Aorta (tissue), 5 donors: ENCODE results near the gene ITFG2. TPM values are rescaled to one million over a fixed set of nuclear protein-coding genes. Genes with fewer than 3 reads are reported as not detected.

Experiments used
- ATAC-seq: fragments of 200-7000 bp; cut with Tn5 transposase; one replicate; pipeline ENCODE4 v1.9.1; 2022; ENCODE audit warnings: moderate library complexity; ENCODE audit not compliant: low FRiP score
- DNase-seq, 2 donors: peaks; one replicate each; pipeline ENCODE4 v3.0.0-alpha.2; 2020
- H3K27ac ChIP-seq, 2 donors: one replicate each; pipeline ENCODE4 v1.5.1; 2013; ENCODE audit warnings: low read length in 2 of 2, mild to moderate bottlenecking in 2 of 2, moderate library complexity in 2 of 2, control low read depth in 1 of 2, inconsistent platforms in 1 of 2, low read depth in 1 of 2
- H3K27me3 ChIP-seq, 2 donors: one replicate each; pipeline ENCODE4 v1.6.1; 2013; ENCODE audit warnings: control low read depth in 1 of 2, low read length in 1 of 2, mild to moderate bottlenecking in 1 of 2, moderate library complexity in 1 of 2; ENCODE audit not compliant: insufficient read depth in 2 of 2, control insufficient read depth in 1 of 2
- H3K36me3 ChIP-seq, 2 donors: one replicate each; pipeline ENCODE4 v1.6.1; 2013; ENCODE audit warnings: control low read depth in 1 of 2, low read length in 1 of 2, mild to moderate bottlenecking in 1 of 2; ENCODE audit not compliant: insufficient read depth in 2 of 2, control insufficient read depth in 1 of 2
- H3K4me1 ChIP-seq, 2 donors: one replicate each; pipeline ENCODE4 v1.6.1; 2013; ENCODE audit warnings: low read length in 2 of 2, control low read depth in 1 of 2, mild to moderate bottlenecking in 1 of 2, moderate library complexity in 1 of 2; ENCODE audit not compliant: insufficient read depth in 2 of 2, control insufficient read depth in 1 of 2
- H3K4me3 ChIP-seq, 2 donors: one replicate each; pipeline ENCODE4 v1.5.1; 2013; ENCODE audit warnings: low read length in 2 of 2, control low read depth in 1 of 2, mild to moderate bottlenecking in 1 of 2
- H3K9me3 ChIP-seq: one replicate; pipeline ENCODE4 v1.6.1; 2013; ENCODE audit warnings: mild to moderate bottlenecking, low read length; ENCODE audit not compliant: control insufficient read depth
- WGBS, 2 donors: extraction: QIAGEN DNeasy Blood & Tissue Kit; methylation state at CpG; one replicate each; pipeline ENCODE4 v1.1.7; 2013; 5-methylcytosine and 5-hydroxymethylcytosine counted together
- intact Hi-C, 2 donors: fragments of 100-400 bp; cut with DNase I; formaldehyde crosslinking; loops; one replicate each; pipeline versions ENCODE4 v1.14.2 to v1.15.0; 2022
- polyA plus RNA-seq, 2 donors: library from polyadenylated mRNA; stranded (reverse); fragments of 200-250 nt; gene quantifications; one replicate each; pipeline ENCODE4 v1.2.3, GENCODE V29; 2013
- total RNA-seq, 2 donors: library from RNA; stranded (reverse); fragmentation: NEBNext Ultra II Directional; extraction: Animal tissue kit (Norgen Biotek cat#: 25700); gene quantifications; one replicate each; pipeline ENCODE4 v1.2.1, GENCODE V29; 2021
- donor health status: healthy with polysubstance abuse.
- donor health status: Bipolar disorder and iron deficiency.
- donor health status: DM: no; HTN: no; CAD: no.
- donor health status: DM: no; HTN: no; CAD: no.
- donor health status: DM: yes; HTN: yes; CAD: no.

The ITFG2 gene
- total and polyA plus RNA-seq, 4 donors: 5.9 to 43.7 (median 28.6) TPM

GRCh38 chr12:2801044-2801783 is 11.3 kb upstream of the ITFG2 start:
- 57 to 58% methylated on average over 16 of the region's 16 CpGs for WGBS, 2 donors
- Histone ChIP-seq H3K9me3 (no peaks in the 10 kb centered on the region), H3K27ac (no peak overlapping the region), H3K4me1 (peaks cover 0 to 3% of the 10 kb centered on the region in 2 donors), H3K27me3 (no peaks in the 10 kb centered on the region), H3K4me3 (no peak overlapping the region), H3K36me3 (peaks cover 0 to 24% of the 10 kb centered on the region in 2 donors)
- no peak for ATAC-seq
- intact Hi-C loops: no loop called here
- no peak for DNase-seq

DNA sequence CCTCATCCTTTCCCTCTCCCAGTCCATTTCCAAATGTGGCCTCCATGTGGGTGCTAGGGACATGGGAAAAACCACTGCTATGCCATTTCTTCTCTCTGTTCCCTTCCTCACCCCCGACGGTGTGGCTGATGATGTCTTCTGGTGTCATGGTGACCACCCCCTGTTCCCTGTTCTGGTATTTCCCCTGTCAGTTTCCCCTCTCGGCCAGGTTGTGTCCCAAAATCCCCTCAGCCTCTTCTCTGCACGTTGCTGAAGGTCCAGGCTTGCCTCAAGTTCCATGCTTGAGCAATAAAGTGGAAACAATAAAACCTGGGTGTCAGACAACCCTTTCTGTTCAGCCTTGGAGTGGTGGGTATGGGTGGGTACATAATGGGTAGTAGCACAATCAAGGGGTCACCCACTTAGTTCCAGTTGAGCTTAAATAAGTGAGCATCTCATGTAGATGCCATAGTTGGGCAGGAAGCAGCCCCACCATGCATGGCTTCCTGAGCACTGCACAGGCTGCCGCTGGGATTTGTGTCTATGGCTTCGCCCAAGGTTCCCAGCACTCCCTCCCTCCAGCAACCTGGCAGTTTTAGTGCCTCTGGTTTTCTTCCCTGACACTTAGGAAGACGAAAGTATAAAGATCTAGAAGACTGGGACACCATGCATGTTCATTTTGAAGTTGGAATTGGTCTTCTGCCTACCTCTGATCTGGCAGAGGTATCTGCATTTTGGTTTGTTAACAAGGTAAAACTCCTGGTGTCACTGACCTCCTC is 8.7 kb upstream of the ITFG2 start:
- no peak overlapping the region for H3K4me3 ChIP-seq
- ATAC-seq (no peak), DNase-seq (no peak)
- no peaks in the 10 kb centered on the region for H3K4me1 ChIP-seq
- intact Hi-C loops: no loop called here
- no peak overlapping the region for H3K27ac ChIP-seq
- no peaks in the 10 kb centered on the region for H3K27me3 ChIP-seq
- WGBS, 2 donors: 82% methylated on average over 7 of the region's 7 CpGs
- no peaks in the 10 kb centered on the region for H3K9me3 ChIP-seq
- H3K36me3 ChIP-seq: peaks cover 0 to 20% of the 10 kb centered on the region in 2 donors

- Histone ChIP-seq H3K36me3 (peaks cover 0 to 16% of the 10 kb centered on the region in 2 donors), H3K27me3 (no peaks in the 10 kb centered on the region), H3K27ac (no peak overlapping the region), H3K4me3 (no peak overlapping the region), H3K9me3 (no peaks in the 10 kb centered on the region), H3K4me1 (no peaks in the 10 kb centered on the region)
- intact Hi-C loops: no loop called here
- DNase-seq (peak in 1 of 2 donors; percentile 79), ATAC-seq (peak; percentile 76)
- 29 to 34% methylated on average over 5 of the region's 5 CpGs for WGBS, 2 donors
Observed at GRCh38 chr12:2804393-2805142, 7.9 kb upstream of the ITFG2 start.

GRCh38 chr12:2805143-2805520 is 7.3 kb upstream of the ITFG2 start:
- H3K4me1 ChIP-seq: no peaks in the 10 kb centered on the region
- ATAC-seq (no peak), DNase-seq (no peak)
- no peaks in the 10 kb centered on the region for H3K9me3 ChIP-seq
- 10 to 11% methylated on average over 2 of the region's 2 CpGs for WGBS, 2 donors
- H3K4me3 ChIP-seq: no peak overlapping the region
- H3K36me3 ChIP-seq: peaks cover 0 to 12% of the 10 kb centered on the region in 2 donors
- intact Hi-C loops: no loop called here
- H3K27me3 ChIP-seq: no peaks in the 10 kb centered on the region
- no peak overlapping the region for H3K27ac ChIP-seq

- H3K4me1 ChIP-seq: peaks cover 0 to 2% of the 10 kb centered on the region in 2 donors
- DNase-seq: no peak
- peaks cover 0 to 5% of the 10 kb centered on the region in 2 donors for H3K36me3 ChIP-seq
- intact Hi-C loops: no loop called here
- H3K9me3 ChIP-seq: no peaks in the 10 kb centered on the region
- no peak overlapping the region for H3K4me3 ChIP-seq
- ATAC-seq: no peak
- no peaks in the 10 kb centered on the region for H3K27me3 ChIP-seq
- H3K27ac ChIP-seq: no peak overlapping the region
- WGBS, 2 donors: 87 to 92% methylated on average over 6 of the region's 6 CpGs
Observed at GRCh38 chr12:2806700-2807099, 5.8 kb upstream of the ITFG2 start.

DNA sequence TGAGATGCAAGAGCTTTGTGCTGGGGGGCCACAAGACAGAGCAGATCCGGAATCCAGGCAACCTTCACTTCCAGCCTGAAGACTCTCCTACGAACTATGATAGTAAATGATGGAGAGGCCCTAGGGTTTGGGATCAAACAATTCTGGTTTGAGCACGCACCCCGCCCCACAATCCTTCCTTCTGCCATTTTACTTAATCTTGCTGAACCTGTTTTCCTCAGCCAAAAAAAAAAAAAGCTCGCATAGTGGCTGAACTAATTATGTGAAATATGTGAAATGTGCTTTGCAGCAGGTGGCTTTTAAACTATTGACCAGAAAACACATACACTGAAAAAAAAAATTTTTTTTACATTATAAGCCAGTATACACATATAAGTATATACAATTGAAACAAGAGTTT is 667 bp upstream of the ITFG2 start:
- no peaks in the 10 kb centered on the region for H3K36me3 ChIP-seq
- intact Hi-C loops: loop anchor here in 1 of 2 donors (2.0 to 5.0 kb wide), 2 partner anchors 15 to 80 kb away; partner anchors contain the start of gene TULP3
- ATAC-seq (no peak), DNase-seq (no peak)
- 85% methylated on average over 5 of the region's 5 CpGs for WGBS, 2 donors
- H3K27ac ChIP-seq: no peak overlapping the region
- H3K9me3 ChIP-seq: no peaks in the 10 kb centered on the region
- H3K4me1 ChIP-seq: peaks cover 0 to 2% of the 10 kb centered on the region in 2 donors
- H3K4me3 ChIP-seq: no peak overlapping the region
- H3K27me3 ChIP-seq: no peaks in the 10 kb centered on the region

GRCh38 chr12:2813214-2814185 is 1.0 kb downstream of the ITFG2 start:
- Histone ChIP-seq H3K9me3 (no peaks in the 10 kb centered on the region), H3K36me3 (peaks cover 0 to 5% of the 10 kb centered on the region in 2 donors), H3K4me1 (peaks cover 0 to 2% of the 10 kb centered on the region in 2 donors), H3K27ac (peak overlapping the region in 1 of 2 donors; percentile 58), H3K4me3 (peak overlapping the region; percentile 60 to 71), H3K27me3 (no peaks in the 10 kb centered on the region)
- DNase-seq: no peak
- intact Hi-C loops: loop anchor here in 1 of 2 donors (2.0 to 5.0 kb wide), 2 partner anchors 17 to 79 kb away; partner anchors contain the start of gene TULP3
- ATAC-seq: peak; percentile 62
- WGBS, 2 donors: 8 to 9% methylated on average over 10 of the region's 10 CpGs

DNA sequence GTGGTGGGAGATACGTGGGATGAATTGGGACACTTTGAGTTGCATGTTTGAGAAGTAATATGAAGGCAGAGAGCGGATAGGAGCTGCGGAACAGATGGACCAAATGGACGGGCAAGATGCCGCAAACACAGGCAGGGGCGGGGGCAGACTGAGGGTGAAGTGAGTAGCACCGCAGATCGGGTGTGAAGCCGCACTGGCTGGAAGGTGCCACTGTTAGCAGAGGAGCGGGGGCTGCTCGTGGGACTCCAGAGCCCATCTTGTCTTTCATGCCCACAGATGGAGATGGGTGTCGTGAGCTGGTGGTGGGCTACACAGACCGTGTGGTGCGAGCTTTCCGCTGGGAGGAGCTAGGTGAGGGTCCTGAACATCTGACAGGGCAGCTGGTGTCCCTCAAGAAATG is 7.3 kb downstream of the ITFG2 start:
- H3K27me3 ChIP-seq: no peaks in the 10 kb centered on the region
- peaks cover 9 to 15% of the 10 kb centered on the region in 2 donors for H3K36me3 ChIP-seq
- DNase-seq (no peak), ATAC-seq (no peak)
- H3K4me1 ChIP-seq: no peaks in the 10 kb centered on the region
- no peaks in the 10 kb centered on the region for H3K9me3 ChIP-seq
- intact Hi-C loops: no loop called here
- H3K27ac ChIP-seq: no peak overlapping the region
- WGBS, 2 donors: 84 to 92% methylated on average over 15 of the region's 15 CpGs
- H3K4me3 ChIP-seq: no peak overlapping the region
